K562 (cell line): Measurements from ENCODE around the gene SLC4A3.

Experiments
- CTCF ChIP-seq, 3 experiments: IDR thresholded peaks in 2 of 3; conservative IDR thresholded peaks in 1 of 3; 2 replicates each; pipeline ENCODE4 v1.5.1; 2011 to 2012; ENCODE audit warnings: low read length in 3 of 3, mild to moderate bottlenecking in 3 of 3, control low read depth in 2 of 3, improper control_type of control experiment in 1 of 3, inconsistent platforms in 1 of 3, low read depth in 1 of 3, mixed read lengths in 1 of 3, moderate library complexity in 1 of 3; ENCODE audit not compliant: insufficient read depth in 2 of 3
- KLF10 ChIP-seq: fragments of 250-450 bp; sonication (Bioruptor Pico); IDR thresholded peaks from 2 replicates; pipeline ENCODE4 v1.6.1; 2021; ENCODE audit warnings: matching md5 sums
- ZSCAN29 ChIP-seq: fragments of 450-650 bp; IDR thresholded peaks from 2 replicates; pipeline ENCODE4 v1.6.1; 2017

- TF ChIP-seq KLF10 (CRISPR knock-in tag) = no peak
- TF ChIP-seq CTCF (IDR thresholded peaks at IDR 0.05 in 2 of 3, conservative IDR thresholded peaks at IDR 0.05 in 1 of 3; ENCODE audit: insufficient read depth in 2 of 3, low read depth in 1 of 3, low read length in 3 of 3) = no peak
- TF ChIP-seq ZSCAN29 = no peak
Observed at GRCh38 chr2:219665926-219666325, 38.5 kb downstream of the SLC4A3 start.
